ENCODE measurements around the gene HDAC10.

- no peak for TF ChIP-seq CTCF (IDR thresholded peaks at IDR 0.05)
- TF ChIP-seq POLR2A (IDR thresholded peaks at IDR 0.05): no peak
These were observed 46.5 kb downstream of the HDAC10 start for GRCh38 chr22:50204571-50204970.
